Heart right ventricle (tissue), 16 donors: Measurements from ENCODE around the gene PDE4D. TPM values are rescaled to one million over a fixed set of nuclear protein-coding genes. Genes with fewer than 3 reads are reported as not detected.

ENCODE experiments used
- ATAC-seq, 8 donors: fragments of 200-7000 bp; cut with Tn5 transposase; one replicate each; pipeline ENCODE4 v1.9.1; 2020; ENCODE audit warnings: mild to moderate bottlenecking in 8 of 8, moderate library complexity in 8 of 8, moderate number of reproducible peaks in 1 of 8
- DNase-seq, 2 donors: peaks; one replicate each; pipeline ENCODE4 v3.0.0-alpha.2; 2020
- H3K27ac ChIP-seq, 10 donors: fragments of 200-600 bp; sonication (generic) in 2 of 10; one replicate each; pipeline versions ENCODE4 v1.5.0 to v1.8.0; 2020 to 2022; ENCODE audit warnings: mild to moderate bottlenecking in 3 of 10
- H3K27me3 ChIP-seq, 7 donors: fragments of 200-600 bp; one replicate each; pipeline ENCODE4 v1.8.0; 2021 to 2022; ENCODE audit warnings: mild to moderate bottlenecking in 2 of 7
- H3K36me3 ChIP-seq, 9 donors: fragments of 200-600 bp; sonication (generic) in 1 of 9; one replicate each; pipeline versions ENCODE4 v1.5.0 to v1.8.0; 2020 to 2022; ENCODE audit warnings: mild to moderate bottlenecking in 2 of 9
- H3K4me1 ChIP-seq, 9 donors: fragments of 200-600 bp; sonication (generic) in 1 of 9; one replicate each; pipeline versions ENCODE4 v1.5.0 to v1.8.0; 2020 to 2022; ENCODE audit warnings: mild to moderate bottlenecking in 4 of 9
- H3K4me3 ChIP-seq, 10 donors: fragments of 200-600 bp; sonication (generic) in 2 of 10; one replicate each; pipeline versions ENCODE4 v1.5.0 to v1.8.0; 2020 to 2022; ENCODE audit warnings: mild to moderate bottlenecking in 7 of 10, moderate library complexity in 2 of 10
- H3K9me3 ChIP-seq, 11 donors: fragments of 200-600 bp in 10 of 11; sonication (generic) in 2 of 11; one replicate each; pipeline versions ENCODE4 v1.5.0 to v1.8.0; 2013 to 2022; ENCODE audit warnings: mild to moderate bottlenecking in 2 of 11, control low read depth in 1 of 11, moderate library complexity in 1 of 11
- WGBS, 2 donors: extraction: QIAGEN DNeasy Blood & Tissue Kit; methylation state at CpG; one replicate each; pipeline ENCODE4 v1.1.7; 2013; ENCODE audit warnings: inconsistent platforms in 1 of 2; 5-methylcytosine and 5-hydroxymethylcytosine counted together
- intact Hi-C, 10 donors: fragments of 100-400 bp; cut with DNase I; formaldehyde crosslinking; loops; one replicate each; pipeline versions ENCODE4 v1.11.1 to v1.14.2; 2022
- polyA plus RNA-seq, 2 donors: library from polyadenylated mRNA; stranded (reverse); fragments of 200-250 nt; gene quantifications; one replicate each; pipeline ENCODE4 v1.2.3, GENCODE V29; 2013
- total RNA-seq, 10 donors: library from RNA; stranded (reverse); fragmentation: NEBNext Ultra II Directional in 3 of 10; extraction: Animal tissue kit (Norgen Biotek cat#: 25700) in 3 of 10; gene quantifications; one replicate each; pipeline versions ENCODE4 v1.2.1 to v1.2.4, GENCODE V29; 2021 to 2023
- TF ChIP-seq, protein P1 (sequence below), 9 donors: fragments of 200-600 bp; sonication (generic) in 2 of 9; IDR thresholded peaks; one replicate each; pipeline versions ENCODE4 v1.5.0 to v1.8.0; 2021 to 2022; ENCODE audit warnings: antibody characterized with exemption in 9 of 9, mild to moderate bottlenecking in 5 of 9, moderate library complexity in 1 of 9
- donor health status: Arrhythmogenic right ventricular cardiomyopathy.
- donor health status: ischemic (EF 13 %, LVEDD 7.1; RV severe dilation, severe dysfunction).
- donor health status: healthy with polysubstance abuse.
- donor health status: DM: no; HTN: yes; CAD: no.
- donor health status: DM: no; HTN: no; CAD: no.
- donor health status: ischemic (EF 25% LVEDD 6.9; RV normal size, moderate dysfunction).
- donor health status: ischemic (EF 25% LVEDD 5.7; RV mildly dilated, moderate dysfunction).
- donor health status: healthy.
- donor health status: DM: yes; HTN: yes; CAD: no.
- donor health status: Ischemic cardiomyopathy.
- donor health status: ischemic (EF 35%, LVEDD 5.7; RV mildly dilated, moderate dysfunction).
- donor health status: nonischemic (EF 11% LVEDD 7.7; RV severe dilation, severe dysfunction).
- donor health status: DM: yes; HTN: yes; CAD: no.
- donor health status: PGD.
- donor health status: ischemic (EF 29% LVEDD 5.4; RV normal size, mild dysfunction).
- donor health status: nonischemic (EF 23%, LVEDD 6.1; RV moderate dilation, normal function).

The PDE4D gene
- total and polyA plus RNA-seq, 12 donors, result 5.8 to 83.2 (median 39.5) TPM

DNA sequence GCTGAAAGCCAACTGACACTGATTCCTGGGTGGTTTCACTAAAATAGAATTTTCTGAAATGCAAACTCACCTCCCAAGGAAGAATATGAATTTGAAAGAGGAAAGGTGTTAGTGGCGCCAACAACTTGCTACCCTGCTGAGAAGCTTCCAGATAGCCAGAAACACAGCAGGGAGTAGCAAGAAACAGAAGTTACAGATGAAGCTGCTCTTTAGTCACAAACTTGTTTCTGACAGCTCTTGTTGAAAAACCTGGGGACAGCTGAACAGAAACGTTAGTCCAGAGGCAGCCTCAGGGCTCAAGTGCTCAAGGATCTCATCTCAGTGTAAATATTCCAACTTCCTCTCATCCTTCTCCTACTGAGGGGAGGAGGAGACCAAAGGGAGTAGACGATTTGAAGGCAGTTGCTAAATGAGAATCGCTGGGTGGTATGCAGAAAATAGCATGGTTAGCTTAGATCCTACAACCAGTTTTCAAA is 184.1 kb downstream of the PDE4D start:
- intact Hi-C loops, result no loop called here
- 29 to 35% methylated on average over 4 of the region's 4 CpGs for WGBS, 2 donors
- Histone ChIP-seq H3K4me1 (peaks cover 0 to 7% (median 4%) of the 10 kb centered on the region in 9 donors), H3K9me3 (peaks cover 0 to 10% (median 0%) of the 10 kb centered on the region in 11 donors), H3K4me3 (no peak overlapping the region), H3K27me3 (no peaks in the 10 kb centered on the region), H3K27ac (no peak overlapping the region), H3K36me3 (no peaks in the 10 kb centered on the region)
- TF ChIP-seq, protein P1, sequence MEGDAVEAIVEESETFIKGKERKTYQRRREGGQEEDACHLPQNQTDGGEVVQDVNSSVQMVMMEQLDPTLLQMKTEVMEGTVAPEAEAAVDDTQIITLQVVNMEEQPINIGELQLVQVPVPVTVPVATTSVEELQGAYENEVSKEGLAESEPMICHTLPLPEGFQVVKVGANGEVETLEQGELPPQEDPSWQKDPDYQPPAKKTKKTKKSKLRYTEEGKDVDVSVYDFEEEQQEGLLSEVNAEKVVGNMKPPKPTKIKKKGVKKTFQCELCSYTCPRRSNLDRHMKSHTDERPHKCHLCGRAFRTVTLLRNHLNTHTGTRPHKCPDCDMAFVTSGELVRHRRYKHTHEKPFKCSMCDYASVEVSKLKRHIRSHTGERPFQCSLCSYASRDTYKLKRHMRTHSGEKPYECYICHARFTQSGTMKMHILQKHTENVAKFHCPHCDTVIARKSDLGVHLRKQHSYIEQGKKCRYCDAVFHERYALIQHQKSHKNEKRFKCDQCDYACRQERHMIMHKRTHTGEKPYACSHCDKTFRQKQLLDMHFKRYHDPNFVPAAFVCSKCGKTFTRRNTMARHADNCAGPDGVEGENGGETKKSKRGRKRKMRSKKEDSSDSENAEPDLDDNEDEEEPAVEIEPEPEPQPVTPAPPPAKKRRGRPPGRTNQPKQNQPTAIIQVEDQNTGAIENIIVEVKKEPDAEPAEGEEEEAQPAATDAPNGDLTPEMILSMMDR (IDR thresholded peaks at IDR 0.05), result no peak
- DNase-seq, result no peak
- ATAC-seq, result no peak

DNA sequence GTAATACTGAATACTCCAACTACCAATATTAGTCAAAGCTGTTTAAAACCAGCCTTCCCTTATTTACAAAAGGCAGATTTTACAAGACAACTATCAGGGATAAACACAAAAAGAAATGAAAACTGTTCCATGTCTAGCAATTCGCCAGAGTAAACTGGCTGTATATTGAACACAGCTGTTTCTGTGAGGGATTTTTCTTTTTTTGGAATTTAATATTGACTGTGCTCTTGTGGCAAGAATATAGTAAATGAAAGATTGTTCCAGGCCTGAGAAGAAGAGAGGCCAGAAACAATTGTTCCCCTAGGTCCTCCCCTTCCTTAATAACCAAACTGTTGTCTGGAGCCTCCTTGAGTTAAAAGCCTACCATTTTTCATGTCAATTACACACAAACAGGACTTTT is 188.6 kb downstream of the PDE4D start:
- WGBS, 2 donors, result 74 to 76% methylated on average over 1 of the region's 1 CpG
- no peaks in the 10 kb centered on the region for H3K27me3 ChIP-seq
- no peak overlapping the region for H3K4me3 ChIP-seq
- H3K4me1 ChIP-seq, result peaks cover 0 to 7% (median 0%) of the 10 kb centered on the region in 9 donors
- intact Hi-C loops, result no loop called here
- TF ChIP-seq, protein P1 (IDR thresholded peaks at IDR 0.05), result no peak
- DNase-seq, result no peak
- no peaks in the 10 kb centered on the region for H3K9me3 ChIP-seq
- ATAC-seq, result no peak
- H3K27ac ChIP-seq, result no peak overlapping the region
- H3K36me3 ChIP-seq, result no peaks in the 10 kb centered on the region

DNA sequence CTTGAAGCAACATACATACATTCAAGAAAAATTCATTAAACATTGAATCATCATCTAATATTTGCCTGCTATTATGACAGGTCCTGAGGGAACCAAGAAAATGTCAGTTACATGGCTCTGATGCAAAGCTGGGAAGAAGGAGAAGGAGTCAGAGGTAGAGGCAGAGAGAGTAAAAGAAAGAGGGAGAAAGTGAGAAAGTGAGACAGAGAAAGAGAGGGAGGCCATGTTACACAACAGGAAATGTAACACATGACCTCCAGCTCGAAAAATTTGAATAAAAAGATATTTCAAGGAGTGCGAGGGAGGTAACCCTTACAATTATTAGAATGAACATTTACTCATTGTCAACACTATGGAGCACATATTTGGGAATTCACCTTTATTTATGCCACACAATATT is 189.7 kb downstream of the PDE4D start:
- 78 to 80% methylated on average over 2 of the region's 2 CpGs for WGBS, 2 donors
- H3K27me3 ChIP-seq, result no peaks in the 10 kb centered on the region
- no peak overlapping the region for H3K27ac ChIP-seq
- no peaks in the 10 kb centered on the region for H3K9me3 ChIP-seq
- ATAC-seq, result no peak
- no peaks in the 10 kb centered on the region for H3K36me3 ChIP-seq
- no peak for DNase-seq
- TF ChIP-seq, protein P1 (IDR thresholded peaks at IDR 0.05), result no peak
- H3K4me3 ChIP-seq, result no peak overlapping the region
- no peaks in the 10 kb centered on the region for H3K4me1 ChIP-seq
- intact Hi-C loops, result no loop called here

DNA sequence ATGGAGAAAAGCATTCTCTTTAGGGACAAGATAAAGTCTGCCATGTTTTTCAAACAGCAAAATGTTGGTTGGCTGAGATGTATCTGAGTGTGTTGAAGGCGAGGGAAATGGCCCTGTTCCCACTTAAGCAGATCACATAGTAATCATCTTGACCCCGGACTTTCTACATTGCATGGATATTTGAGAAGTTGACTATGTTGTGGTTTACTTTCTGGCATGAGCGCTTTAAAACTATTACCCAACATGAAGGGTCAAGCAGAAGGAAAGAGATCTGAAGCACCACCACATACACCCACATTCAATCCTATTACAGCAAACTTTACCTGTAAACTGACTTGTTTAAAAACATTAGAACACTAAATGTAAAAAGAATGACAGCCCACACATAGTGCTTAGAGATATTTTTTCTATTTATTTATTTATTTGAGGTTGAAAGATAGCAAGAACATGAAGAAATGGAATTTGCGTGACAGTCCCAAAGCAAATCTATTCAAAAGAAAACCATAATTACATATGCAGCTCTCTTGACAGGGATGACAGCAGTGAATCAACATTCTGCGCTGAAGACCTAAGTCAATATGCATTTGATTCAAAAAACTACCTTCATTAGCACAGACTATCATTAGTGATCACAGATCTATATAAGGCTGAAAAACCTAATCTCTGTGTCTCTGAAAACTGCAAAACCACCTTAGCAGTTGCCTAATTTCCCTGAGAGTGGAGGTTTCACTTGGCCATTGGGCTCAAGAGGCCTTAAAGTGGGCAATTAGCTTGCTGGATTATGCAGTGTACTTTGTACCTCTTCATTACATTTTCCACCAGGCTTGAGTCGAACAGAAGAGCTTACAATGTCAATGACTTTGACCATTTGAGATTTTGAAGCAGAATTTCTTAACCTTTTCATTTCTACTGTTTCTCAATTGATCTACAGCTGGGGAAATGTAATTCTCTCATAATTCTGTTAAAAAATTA is 195.0 kb downstream of the PDE4D start:
- Histone ChIP-seq H3K27me3 (no peaks in the 10 kb centered on the region), H3K27ac (no peak overlapping the region), H3K36me3 (no peaks in the 10 kb centered on the region), H3K4me1 (no peaks in the 10 kb centered on the region), H3K4me3 (no peak overlapping the region), H3K9me3 (no peaks in the 10 kb centered on the region)
- intact Hi-C loops, result no loop called here
- TF ChIP-seq, protein P1 (IDR thresholded peaks at IDR 0.05), result no peak
- 85 to 94% methylated on average over 6 of the region's 6 CpGs for WGBS, 2 donors
- no peak for DNase-seq
- ATAC-seq, result no peak
